Measurements from ENCODE around the gene KCNQ1.

- TF ChIP-seq CTCF (IDR thresholded peaks at IDR 0.05) (no peak), POLR2A (IDR thresholded peaks at IDR 0.05) (no peak)
These were observed 39.8 kb downstream of the KCNQ1 start for GRCh38 chr11:2484576-2485125.
